GM18951 (cell line): ENCODE measurements around the gene DTNBP1.

Experiments used
- POLR2A ChIP-seq: IDR thresholded peaks from 4 replicates; pipeline ENCODE4 v1.6.1; 2011; ENCODE audit warnings: mild to moderate bottlenecking; ENCODE audit not compliant: insufficient read length, insufficient read depth; ENCODE audit errors: extremely low read depth
- in situ Hi-C: fragments of 300-500 bp; cut with MboI; formaldehyde crosslinking; loops from one replicate; pipeline ENCODE4 v1.12.0; 2022; ENCODE audit warnings: low sequenced_read_pairs, mixed read lengths, inconsistent platforms; ENCODE audit not compliant: unreplicated experiment

Gene DTNBP1

GRCh38 chr6:15608396-15608795, 54.4 kb downstream of the DTNBP1 start:
- in situ Hi-C loops, result no loop called here
- TF ChIP-seq POLR2A, result no peak

- in situ Hi-C loops, result no loop called here
- TF ChIP-seq POLR2A, result no peak
Observed at GRCh38 chr6:15607603-15608002, 55.2 kb downstream of the DTNBP1 start.

GRCh38 chr6:15606347-15606746, 56.5 kb downstream of the DTNBP1 start:
- in situ Hi-C loops, result no loop called here
- TF ChIP-seq POLR2A, result no peak

GRCh38 chr6:15604843-15605242, 58.0 kb downstream of the DTNBP1 start:
- in situ Hi-C loops, result no loop called here
- no peak for TF ChIP-seq POLR2A

GRCh38 chr6:15602154-15602553, 60.7 kb downstream of the DTNBP1 start:
- in situ Hi-C loops, result no loop called here
- TF ChIP-seq POLR2A, result no peak

- in situ Hi-C loops, result no loop called here
- TF ChIP-seq POLR2A, result no peak
Observed at GRCh38 chr6:15598273-15598798, 64.5 kb downstream of the DTNBP1 start.

GRCh38 chr6:15596186-15596896, 66.5 kb downstream of the DTNBP1 start:
- in situ Hi-C loops, result no loop called here
- no peak for TF ChIP-seq POLR2A

- TF ChIP-seq POLR2A, result no peak
- in situ Hi-C loops, result no loop called here
Observed at GRCh38 chr6:15595461-15596173, 67.2 kb downstream of the DTNBP1 start.

- in situ Hi-C loops, result no loop called here
- no peak for TF ChIP-seq POLR2A
Observed at GRCh38 chr6:15594512-15595259, 68.1 kb downstream of the DTNBP1 start.

- TF ChIP-seq POLR2A, result no peak
Observed at GRCh38 chr6:15593798-15594197, 69.0 kb downstream of the DTNBP1 start.

GRCh38 chr6:15592610-15593009, 70.2 kb downstream of the DTNBP1 start:
- in situ Hi-C loops, result no loop called here
- no peak for TF ChIP-seq POLR2A

More at GRCh38 chr6:15593798-15594197, 69.0 kb downstream of the DTNBP1 start:
- in situ Hi-C loops, result no loop called here

GRCh38 chr6:15588971-15589634, 73.7 kb downstream of the DTNBP1 start:
- in situ Hi-C loops, result no loop called here
- TF ChIP-seq POLR2A, result no peak

GRCh38 chr6:15586503-15586902, 76.3 kb downstream of the DTNBP1 start:
- TF ChIP-seq POLR2A, result no peak
- in situ Hi-C loops, result no loop called here

GRCh38 chr6:15585760-15586214, 77.0 kb downstream of the DTNBP1 start:
- in situ Hi-C loops, result no loop called here
- TF ChIP-seq POLR2A, result no peak
